NCI-H2107 (cell line): ENCODE data around the gene GPC2.

ENCODE experiments used
- DNase-seq: peaks from one replicate; lab custom pipeline; 2025; lab: John Stamatoyannopoulos, UW

The GPC2 gene

GRCh38 chr7:100169147-100169850, 7.9 kb downstream of the GPC2 start:
- DNase-seq: no peak

GRCh38 chr7:100167912-100168323, 9.3 kb downstream of the GPC2 start:
- DNase-seq: no peak

- DNase-seq: no peak
Observed at GRCh38 chr7:100166970-100167911, 9.9 kb downstream of the GPC2 start.

- no peak for DNase-seq
Observed at GRCh38 chr7:100166317-100166940, 10.8 kb downstream of the GPC2 start.

GRCh38 chr7:100163871-100164270, 13.3 kb downstream of the GPC2 start:
- no peak for DNase-seq

- DNase-seq: no peak
Observed at GRCh38 chr7:100163006-100163531, 14.1 kb downstream of the GPC2 start.

GRCh38 chr7:100160067-100160466, 17.1 kb downstream of the GPC2 start:
- DNase-seq: no peak

- DNase-seq: no peak
Observed at GRCh38 chr7:100159099-100159623, 18.0 kb downstream of the GPC2 start.

GRCh38 chr7:100158229-100159098, 18.7 kb downstream of the GPC2 start, which contains the start of gene TRAPPC14:
Gene TRAPPC14, minus strand, starts transcription at chr7:100158723. Its CDS starts 224 bp downstream, at chr7:100158499.
- DNase-seq: peak; percentile 46

GRCh38 chr7:100157334-100158228, 19.6 kb downstream of the GPC2 start:
- no peak for DNase-seq

GRCh38 chr7:100157069-100157333, 20.2 kb downstream of the GPC2 start:
- no peak for DNase-seq

GRCh38 chr7:100156331-100157068, 20.7 kb downstream of the GPC2 start:
- DNase-seq: no peak

GRCh38 chr7:100155553-100156317, 21.4 kb downstream of the GPC2 start:
- DNase-seq: no peak

- no peak for DNase-seq
Observed at GRCh38 chr7:100154651-100155491, 22.3 kb downstream of the GPC2 start.

GRCh38 chr7:100153708-100154535, 23.3 kb downstream of the GPC2 start:
- no peak for DNase-seq

GRCh38 chr7:100152937-100153666, 24.1 kb downstream of the GPC2 start:
- no peak for DNase-seq
